Urinary bladder (tissue), 4 donors: Measurements from ENCODE around the gene USP24. TPM values are rescaled to one million over a fixed set of nuclear protein-coding genes. Genes with fewer than 3 reads are reported as not detected.
"Not testable (repeated sequence)": the region's sequence is repeated elsewhere in the genome, so short reads cannot be mapped to it uniquely, and the experiment has no call there.

Source experiments
- DNase-seq: peaks from one replicate; pipeline ENCODE4 v3.0.0-alpha.2; 2015; ENCODE audit errors: extremely low spot score
- H3K27ac ChIP-seq: one replicate; pipeline ENCODE4 v1.5.1; 2013; ENCODE audit warnings: low read depth, mild to moderate bottlenecking, moderate library complexity
- H3K36me3 ChIP-seq: one replicate; pipeline ENCODE4 v1.6.1; 2013; ENCODE audit warnings: mild to moderate bottlenecking, moderate library complexity; ENCODE audit not compliant: insufficient read depth
- H3K4me1 ChIP-seq: one replicate; pipeline ENCODE4 v1.6.1; 2013; ENCODE audit warnings: mild to moderate bottlenecking, moderate library complexity; ENCODE audit not compliant: insufficient read depth
- H3K4me3 ChIP-seq: one replicate; pipeline ENCODE4 v1.5.1; 2013; ENCODE audit warnings: low read depth, low read length
- WGBS: extraction: QIAGEN DNeasy Blood & Tissue Kit; methylation state at CpG from one replicate; pipeline ENCODE4 v1.1.7; 2013; 5-methylcytosine and 5-hydroxymethylcytosine counted together
- polyA plus RNA-seq: library from polyadenylated mRNA; stranded (reverse); fragments of 200-250 nt; gene quantifications from one replicate; pipeline ENCODE4 v1.2.3, GENCODE V29; 2013
- total RNA-seq: library from RNA; depleted of rRNA; stranded (reverse); fragments of >200 nt; gene quantifications from one replicate; pipeline ENCODE4 v1.2.3, GENCODE V29; 2014
- donor health status: healthy with polysubstance abuse.
- donor health status: healthy.

The USP24 gene
- total and polyA plus RNA-seq, 2 donors: 11.9 to 74.4 TPM

GRCh38 chr1:55214934-55215193 is 300 bp downstream of the USP24 start:
- no peak for DNase-seq
- Histone ChIP-seq H3K27ac (peak overlapping the region; percentile 94), H3K4me3 (peak overlapping the region; percentile 98), H3K4me1 (peaks cover 4% of the 10 kb centered on the region), H3K36me3 (no peaks in the 10 kb centered on the region)
- under 1% methylated on average over 29 of the region's 29 CpGs for WGBS

- no peak for DNase-seq
- Histone ChIP-seq H3K4me1 (peaks cover 4% of the 10 kb centered on the region), H3K27ac (peak overlapping the region; percentile 94), H3K4me3 (peak overlapping the region; percentile 98), H3K36me3 (no peaks in the 10 kb centered on the region)
- under 1% methylated on average over 46 of the region's 46 CpGs for WGBS
These were observed 791 bp downstream of the USP24 start for GRCh38 chr1:55214212-55214933.

- Histone ChIP-seq H3K4me3 (peak overlapping the region; percentile 98), H3K27ac (no peak overlapping the region), H3K4me1 (peaks cover 4% of the 10 kb centered on the region), H3K36me3 (no peaks in the 10 kb centered on the region)
- 19% methylated on average over 7 of the region's 7 CpGs for WGBS
- DNase-seq: no peak
These were observed 1.3 kb downstream of the USP24 start for GRCh38 chr1:55213885-55214211.

- Histone ChIP-seq H3K4me1 (peaks cover 4% of the 10 kb centered on the region), H3K4me3 (peak overlapping the region; percentile 98), H3K27ac (no peak overlapping the region), H3K36me3 (no peaks in the 10 kb centered on the region)
- WGBS: 48% methylated on average over 10 of the region's 10 CpGs
- DNase-seq: no peak
These were observed 1.8 kb downstream of the USP24 start for GRCh38 chr1:55213151-55213884.

- Histone ChIP-seq H3K27ac (no peak overlapping the region), H3K36me3 (no peaks in the 10 kb centered on the region), H3K4me3 (peak overlapping the region; percentile 12), H3K4me1 (peaks cover 4% of the 10 kb centered on the region)
- 70% methylated on average over 11 of the region's 11 CpGs for WGBS
- DNase-seq: no peak
These were observed 2.6 kb downstream of the USP24 start for GRCh38 chr1:55212349-55213150.

GRCh38 chr1:55211863-55212262 is 3.3 kb downstream of the USP24 start:
- Histone ChIP-seq H3K4me1 (peaks cover 4% of the 10 kb centered on the region), H3K36me3 (no peaks in the 10 kb centered on the region), H3K4me3 (no peak overlapping the region), H3K27ac (no peak overlapping the region)
- DNase-seq: no peak
- 73% methylated on average over 3 of the region's 3 CpGs for WGBS

- peaks cover 4% of the 10 kb centered on the region for H3K4me1 ChIP-seq
- 24% methylated on average over 4 of the region's 4 CpGs for WGBS
These were observed 4.0 kb downstream of the USP24 start for GRCh38 chr1:55210990-55211801.

GRCh38 chr1:55209247-55209646 is 5.9 kb downstream of the USP24 start:
- 18% methylated on average over 2 of the region's 2 CpGs for WGBS
- no peak for DNase-seq
- no peak overlapping the region for H3K27ac ChIP-seq
- peaks cover 4% of the 10 kb centered on the region for H3K4me1 ChIP-seq
- no peaks in the 10 kb centered on the region for H3K36me3 ChIP-seq
- no peak overlapping the region for H3K4me3 ChIP-seq

More at GRCh38 chr1:55210990-55211801, 4.0 kb downstream of the USP24 start:
- H3K27ac ChIP-seq: no peak overlapping the region
- H3K4me3 ChIP-seq: no peak overlapping the region
- no peaks in the 10 kb centered on the region for H3K36me3 ChIP-seq
- no peak for DNase-seq

GRCh38 chr1:55206210-55206609 is 9.0 kb downstream of the USP24 start:
- H3K27ac ChIP-seq: no peak overlapping the region
- no peak for DNase-seq
- peaks cover 3% of the 10 kb centered on the region for H3K4me1 ChIP-seq
- H3K4me3 ChIP-seq: no peak overlapping the region
- H3K36me3 ChIP-seq: no peaks in the 10 kb centered on the region
- 83% methylated on average over 2 of the region's 2 CpGs for WGBS

- WGBS: 67% methylated on average over 1 of the region's 1 CpG
- no peak for DNase-seq
- Histone ChIP-seq H3K4me3 (no peak overlapping the region), H3K4me1 (no peaks in the 10 kb centered on the region), H3K27ac (no peak overlapping the region), H3K36me3 (no peaks in the 10 kb centered on the region)
These were observed 10.2 kb downstream of the USP24 start for GRCh38 chr1:55204997-55205396.

- no peak overlapping the region for H3K4me3 ChIP-seq
- no peaks in the 10 kb centered on the region for H3K4me1 ChIP-seq
- no peak overlapping the region for H3K27ac ChIP-seq
- no peaks in the 10 kb centered on the region for H3K36me3 ChIP-seq
- WGBS: 86% methylated on average over 2 of the region's 2 CpGs
- DNase-seq: no peak
These were observed 12.1 kb downstream of the USP24 start for GRCh38 chr1:55203064-55203463.

- no peak overlapping the region for H3K4me3 ChIP-seq
- no peak for DNase-seq
- 55% methylated on average over 2 of the region's 2 CpGs for WGBS
- no peak overlapping the region for H3K27ac ChIP-seq
- no peaks in the 10 kb centered on the region for H3K36me3 ChIP-seq
- H3K4me1 ChIP-seq: no peaks in the 10 kb centered on the region
These were observed 14.5 kb downstream of the USP24 start for GRCh38 chr1:55200667-55201066.

- H3K27ac ChIP-seq, H3K4me1 ChIP-seq, H3K4me3 ChIP-seq, DNase-seq, H3K36me3 ChIP-seq: not testable (repeated sequence)
- WGBS: 88% methylated on average over 9 of the region's 9 CpGs
These were observed 15.4 kb downstream of the USP24 start for GRCh38 chr1:55199735-55200134.
